Islet precursor cell (in vitro differentiated cells): ENCODE results near the gene CRYGN.
A peak's percentile ranks its signal among the peaks of the same experiment; 100 is the strongest.

Experiments
- DNase-seq: peaks from one replicate; pipeline ENCODE4 v3.0.0-alpha.2; 2018

Gene CRYGN

GRCh38 chr7:151437866-151438516, 1.9 kb downstream of the CRYGN start:
- no peak for DNase-seq

GRCh38 chr7:151437159-151437553, 2.8 kb downstream of the CRYGN start:
- DNase-seq = peak; percentile 81

GRCh38 chr7:151436446-151437158, 3.3 kb downstream of the CRYGN start:
- peak; percentile 85 for DNase-seq

- no peak for DNase-seq
Observed at GRCh38 chr7:151435971-151436370, 4.0 kb downstream of the CRYGN start.

- no peak for DNase-seq
Observed at GRCh38 chr7:151435103-151435916, 4.6 kb downstream of the CRYGN start.

- no peak for DNase-seq
Observed at GRCh38 chr7:151434549-151434948, 5.4 kb downstream of the CRYGN start.

- no peak for DNase-seq
Observed at GRCh38 chr7:151433721-151434400, 6.1 kb downstream of the CRYGN start.

GRCh38 chr7:151432658-151433521, 7.1 kb downstream of the CRYGN start:
- no peak for DNase-seq

GRCh38 chr7:151431768-151432311, 8.1 kb downstream of the CRYGN start:
- DNase-seq = no peak

GRCh38 chr7:151431281-151431767, 8.6 kb downstream of the CRYGN start:
- no peak for DNase-seq

- DNase-seq = no peak
Observed at GRCh38 chr7:151430391-151431205, 9.3 kb downstream of the CRYGN start.

GRCh38 chr7:151429560-151430331, 10.2 kb downstream of the CRYGN start:
- DNase-seq = no peak

GRCh38 chr7:151429237-151429559, 10.7 kb downstream of the CRYGN start:
- DNase-seq = no peak

GRCh38 chr7:151428378-151429236, 11.3 kb downstream of the CRYGN start:
- peak; percentile 98 for DNase-seq

- DNase-seq = no peak
Observed at GRCh38 chr7:151427705-151428377, 12.1 kb downstream of the CRYGN start.

- no peak for DNase-seq
Observed at GRCh38 chr7:151426904-151427704, 12.8 kb downstream of the CRYGN start.

- DNase-seq = no peak
Observed at GRCh38 chr7:151426441-151426903, 13.5 kb downstream of the CRYGN start.
